Ureter (tissue), 1 donor: ENCODE results near the gene HGD. TPM values are rescaled to one million over a fixed set of nuclear protein-coding genes. Genes with fewer than 3 reads are reported as not detected.
A peak's percentile ranks its signal among the peaks of the same experiment; 100 is the strongest.
"Not testable (repeated sequence)": the region's sequence is repeated elsewhere in the genome, so short reads cannot be mapped to it uniquely, and the experiment has no call there.

Source experiments
- DNase-seq: peaks from one replicate; pipeline ENCODE4 v3.0.0-alpha.2; 2020; ENCODE audit warnings: low spot score
- total RNA-seq: library from RNA; stranded (reverse); gene quantifications from one replicate; pipeline ENCODE4 v1.2.4, GENCODE V29; 2023
- donor health status: DM: yes; HTN: yes; CAD: no.

HGD gene
- total RNA-seq, 1 donor from 2014 or later = 0.36 TPM

GRCh38 chr3:120678984-120679383, 3.1 kb downstream of the HGD start:
- no peak for DNase-seq

DNA sequence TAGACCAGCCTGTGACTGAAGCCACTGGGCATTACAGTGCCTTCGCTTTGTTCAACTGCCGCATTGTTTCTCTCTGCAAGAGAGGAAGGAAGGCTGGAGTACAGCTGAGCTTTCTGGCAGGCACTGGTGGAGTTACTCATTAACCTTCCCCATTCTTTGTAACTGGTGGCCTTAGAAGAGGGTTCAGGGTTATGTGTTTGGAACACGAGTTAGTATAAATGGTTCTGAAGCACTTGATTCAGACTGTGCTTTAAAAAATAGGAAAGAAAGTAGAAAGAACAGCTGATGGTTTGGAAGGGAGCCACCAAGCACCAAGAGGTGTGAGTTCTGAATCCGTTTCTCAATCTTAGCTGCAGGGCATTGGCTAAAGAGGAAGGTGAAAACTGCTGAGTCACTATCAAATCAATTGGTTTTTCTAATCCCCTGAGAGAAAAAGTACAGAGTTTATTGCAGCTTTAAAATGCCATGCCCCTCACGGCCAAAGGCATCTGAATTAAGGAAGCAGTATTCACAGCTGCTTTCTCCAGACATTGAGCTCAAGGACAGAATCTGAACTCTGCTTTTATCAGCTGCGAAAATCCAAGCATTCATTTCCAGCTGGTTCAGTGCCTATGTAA, 3.6 kb downstream of the HGD start:
- peak; percentile 46 for DNase-seq

- DNase-seq = not testable (repeated sequence)
These were observed 4.8 kb downstream of the HGD start for GRCh38 chr3:120677193-120677592.

DNA sequence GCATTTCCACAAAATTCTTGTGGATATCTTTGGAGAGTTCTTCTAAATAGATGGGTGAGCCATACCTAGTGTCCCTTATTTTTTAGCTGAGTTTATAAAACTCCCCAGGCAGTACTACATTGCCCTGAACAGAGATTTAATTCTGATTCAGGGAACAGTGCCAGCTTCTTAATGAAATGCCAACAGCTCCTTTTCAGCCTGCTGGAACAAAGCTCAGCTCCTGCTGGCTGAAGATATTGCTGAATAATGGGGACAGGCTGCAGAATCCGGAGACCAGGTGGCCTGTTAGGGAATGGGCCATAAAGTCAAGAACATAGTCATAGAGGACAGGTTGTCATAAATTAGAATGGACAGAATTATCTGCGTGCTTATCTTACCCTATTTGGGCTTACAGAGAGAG, 8.9 kb downstream of the HGD start:
- DNase-seq = no peak

GRCh38 chr3:120670576-120670975, 11.5 kb downstream of the HGD start:
- no peak for DNase-seq

DNA sequence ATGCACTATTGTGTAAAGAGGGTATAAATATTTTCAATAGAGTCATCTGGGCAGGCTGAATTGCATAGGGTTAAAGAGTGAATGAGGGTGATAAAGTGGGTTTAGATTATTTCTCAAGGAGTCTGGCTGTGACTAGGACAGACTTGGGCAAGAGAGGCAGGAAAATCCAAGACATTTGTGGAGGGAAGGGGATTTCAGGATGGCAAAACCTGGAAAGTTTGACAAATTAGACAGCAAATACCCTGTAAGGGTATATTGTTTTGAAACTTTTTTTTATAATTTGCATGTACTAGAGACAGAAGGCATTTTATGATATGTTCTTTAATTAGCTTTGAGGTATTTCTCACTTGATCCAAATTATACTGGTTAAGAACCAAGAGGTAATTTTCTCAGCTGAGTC, 17.1 kb downstream of the HGD start:
- DNase-seq = no peak

DNA sequence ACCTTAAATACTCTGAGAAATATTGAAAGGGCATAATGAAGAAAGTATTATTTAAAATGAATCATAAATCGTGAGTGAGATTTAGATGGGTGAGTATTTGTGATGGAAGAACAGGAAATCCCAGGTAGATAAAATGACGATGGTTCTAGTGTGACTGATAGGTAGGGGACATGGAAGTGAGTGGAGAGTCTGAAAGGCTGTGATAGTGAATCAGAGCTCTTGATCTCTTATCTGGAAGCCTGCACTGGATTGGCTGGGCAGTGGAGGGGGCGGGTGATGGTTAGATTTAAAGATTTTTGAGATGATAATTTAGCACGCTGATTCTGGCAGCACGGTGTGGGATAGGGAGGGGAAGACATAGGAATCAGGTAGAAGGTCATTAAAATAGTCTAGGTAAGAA, 20.1 kb downstream of the HGD start:
- DNase-seq = no peak

GRCh38 chr3:120661106-120661905, 20.7 kb downstream of the HGD start:
- DNase-seq = no peak

DNA sequence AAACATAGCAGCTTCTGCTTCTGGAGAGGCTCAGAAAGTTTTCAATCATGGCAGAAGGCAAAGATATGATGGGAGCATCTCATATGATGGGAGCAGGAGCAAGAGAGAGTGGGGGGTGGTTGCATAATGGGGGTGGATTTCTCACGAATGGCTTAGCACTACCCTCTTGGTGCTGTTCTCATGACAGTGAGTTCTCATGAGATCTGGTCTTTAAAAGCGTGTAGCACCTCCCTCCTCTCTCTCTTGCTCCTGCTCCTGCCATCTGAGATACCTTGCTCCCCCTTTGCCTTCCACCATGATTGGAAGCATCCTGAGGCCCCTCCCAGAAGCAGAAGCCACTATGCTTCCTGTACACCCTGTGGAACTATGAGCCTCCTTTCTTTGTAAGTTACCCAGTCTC, 22.2 kb downstream of the HGD start:
- DNase-seq = no peak

GRCh38 chr3:120659285-120659684, 22.8 kb downstream of the HGD start:
- no peak for DNase-seq

DNA sequence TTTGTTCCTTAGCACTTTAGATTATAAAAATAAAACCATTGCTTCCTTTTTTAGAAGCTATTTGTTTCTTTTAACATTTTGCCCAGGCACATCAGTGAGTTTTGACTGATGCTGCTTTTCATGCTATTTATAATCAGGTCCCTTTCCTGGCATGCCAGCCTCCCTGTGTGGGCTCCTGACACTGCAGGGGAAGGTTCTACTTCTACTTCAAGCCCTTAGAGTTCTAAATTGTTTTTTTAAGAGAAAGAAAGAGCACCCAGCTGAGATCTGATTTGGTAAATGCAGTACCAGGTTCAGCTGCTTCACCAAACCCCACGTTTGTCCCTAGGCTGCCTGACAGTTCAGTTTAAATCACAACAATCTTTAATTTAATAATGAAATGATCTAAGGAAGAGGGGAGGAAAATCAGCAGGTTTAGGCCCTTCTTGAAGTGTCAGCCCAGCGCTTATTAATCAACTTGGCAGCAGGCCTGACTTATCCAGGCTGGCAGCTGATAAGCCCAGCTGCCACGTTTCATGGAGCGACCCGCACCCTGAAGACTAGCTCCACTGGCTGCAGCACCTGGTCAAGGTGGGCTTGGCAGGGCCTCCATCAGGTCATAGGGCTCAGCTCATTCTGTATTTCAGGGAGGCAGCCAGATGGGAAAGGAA, 29.0 kb downstream of the HGD start:
- no peak for DNase-seq

DNA sequence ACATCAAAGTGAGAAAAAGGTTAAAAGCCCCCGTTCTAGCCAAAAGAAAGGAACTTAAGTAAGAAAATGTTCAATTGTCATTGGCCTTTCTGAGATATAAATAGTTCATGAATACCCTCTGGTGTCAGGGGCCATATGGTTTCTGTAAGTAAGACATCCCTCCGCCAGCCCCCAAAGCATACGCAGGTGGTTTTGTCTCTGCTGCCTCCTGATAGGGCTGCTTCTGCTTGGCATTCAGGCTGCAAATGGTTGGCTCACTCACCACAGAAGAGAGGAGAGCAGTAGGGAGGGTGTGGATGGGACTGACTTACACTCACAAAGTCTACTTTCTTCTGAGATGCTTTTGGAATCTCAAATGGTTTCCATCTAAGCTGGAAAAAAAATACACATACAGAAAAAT, 29.8 kb downstream of the HGD start:
- no peak for DNase-seq

DNA sequence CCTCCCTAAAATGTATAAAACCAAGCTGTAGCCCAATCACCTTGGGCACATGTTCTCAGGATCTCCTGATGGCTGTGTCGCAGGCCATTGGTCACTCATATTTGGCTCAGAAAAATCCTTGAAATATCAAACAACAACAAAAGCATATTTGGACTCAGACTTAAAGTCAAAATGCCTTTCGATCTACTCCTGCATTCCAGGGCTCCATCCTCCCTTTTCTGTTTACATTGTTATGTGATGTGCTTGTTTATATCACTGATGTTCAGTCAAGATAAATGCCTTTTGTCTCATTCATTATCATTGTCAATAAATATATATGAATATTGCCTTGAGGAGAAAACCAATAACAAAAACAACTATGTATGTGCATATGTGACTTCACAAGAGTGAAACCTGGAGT, 31.7 kb downstream of the HGD start:
- DNase-seq = no peak

DNA sequence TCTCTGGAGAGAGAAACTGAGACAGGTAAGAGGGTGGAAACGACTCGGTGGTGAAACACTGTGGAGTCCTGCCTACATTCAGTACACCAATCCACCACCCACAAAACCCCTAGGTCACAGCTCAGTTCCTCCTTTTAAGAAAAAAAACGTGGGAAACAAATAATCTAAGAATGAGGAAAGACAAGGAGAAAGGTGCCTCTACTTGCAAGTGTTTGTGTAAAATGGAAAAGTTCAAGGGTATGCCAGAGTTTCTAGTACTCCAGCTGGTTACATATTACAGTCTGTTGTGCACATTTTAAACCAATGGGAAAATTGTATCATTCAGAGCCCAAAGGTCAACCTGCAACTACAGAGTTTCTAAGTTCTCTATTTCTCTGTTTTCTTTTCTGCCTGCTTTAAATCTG, 32.2 kb downstream of the HGD start:
- no peak for DNase-seq

DNA sequence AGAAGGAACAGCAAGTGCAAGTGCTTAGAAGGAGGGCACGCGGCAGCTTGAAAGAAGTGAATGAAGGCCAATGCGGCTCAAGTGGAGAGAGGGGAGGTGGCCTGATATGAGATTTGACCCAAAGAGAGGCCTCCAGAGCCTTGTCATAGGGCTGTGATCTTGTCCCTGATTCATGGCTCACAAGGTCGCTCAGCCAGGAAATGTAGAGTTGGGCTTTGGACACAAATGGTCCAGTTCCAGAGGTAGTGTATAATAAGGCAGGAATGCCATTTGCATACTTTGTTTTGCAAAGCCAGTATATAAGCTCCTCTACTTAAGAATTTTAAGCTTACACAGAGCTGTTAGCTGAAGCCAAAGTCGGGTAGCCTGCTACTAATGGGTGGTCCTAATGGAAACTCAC, 33.7 kb downstream of the HGD start:
- DNase-seq = no peak

DNA sequence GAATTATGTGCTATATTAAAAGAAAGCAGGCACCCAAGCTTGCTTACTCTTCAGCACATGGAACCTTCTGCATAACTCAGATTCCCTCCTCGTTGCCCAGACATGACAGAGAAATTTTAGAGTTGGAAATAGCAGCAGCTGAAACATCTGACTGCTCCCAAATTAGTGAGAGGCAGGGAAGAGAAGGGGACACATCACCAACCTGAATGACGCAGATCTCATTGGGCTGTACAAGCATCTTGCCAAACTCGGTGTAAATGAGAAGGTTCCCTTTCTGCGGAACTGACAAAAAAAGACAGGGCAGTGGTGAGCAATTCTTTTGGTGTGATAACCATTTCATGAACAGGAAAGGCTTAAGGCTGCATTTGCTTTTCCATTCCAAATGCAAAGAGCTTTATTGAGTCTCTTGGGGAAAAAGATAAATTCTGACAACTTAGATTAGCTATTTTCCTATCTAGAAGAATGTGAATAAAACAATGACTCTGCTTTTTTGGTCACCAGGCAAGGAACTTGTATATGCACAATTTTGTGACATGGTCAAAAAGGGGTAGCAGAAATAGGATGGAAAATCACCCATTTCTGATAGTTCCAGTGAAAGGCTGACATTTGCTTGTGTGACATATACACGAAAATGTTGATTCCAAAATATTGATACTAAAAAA, 35.1 kb downstream of the HGD start:
- DNase-seq = no peak

DNA sequence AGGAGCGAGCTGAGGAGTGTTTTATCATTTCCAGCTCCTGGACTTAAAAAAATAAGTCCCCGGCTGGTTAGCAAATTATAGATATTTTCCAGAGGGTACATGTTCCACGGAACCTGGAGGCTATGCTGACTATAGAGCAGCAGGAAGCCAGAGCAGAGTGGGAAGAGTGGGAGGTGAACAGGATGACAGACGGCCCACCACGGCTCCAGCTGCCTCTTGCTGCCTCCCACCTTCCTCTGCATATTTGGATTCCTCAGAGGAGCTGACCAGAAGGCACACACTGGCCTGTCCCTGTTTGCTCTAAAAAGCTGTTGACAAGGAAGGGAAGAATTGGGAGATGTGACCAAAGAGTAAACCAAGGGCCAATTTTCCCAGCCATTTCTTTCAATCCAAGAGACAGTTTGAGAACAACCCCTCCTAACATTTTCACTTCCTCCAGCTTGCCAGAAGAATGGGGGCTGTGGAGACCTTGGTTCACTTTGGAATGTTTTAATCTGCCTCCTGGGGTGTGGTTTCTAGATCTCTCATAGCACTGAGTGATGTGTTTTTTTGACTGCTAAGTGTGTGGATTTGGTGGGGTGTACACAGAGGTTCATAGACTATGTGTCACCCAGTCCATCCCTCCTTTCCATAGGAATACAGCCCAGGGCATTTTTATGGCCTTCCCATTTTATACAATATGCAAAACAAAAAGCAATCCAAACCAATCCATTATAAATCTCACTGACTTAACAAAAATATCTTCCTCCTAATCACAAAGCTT, 36.8 kb downstream of the HGD start:
- DNase-seq = no peak

GRCh38 chr3:120642368-120642948, 39.6 kb downstream of the HGD start:
- no peak for DNase-seq

GRCh38 chr3:120641696-120642246, 40.3 kb downstream of the HGD start:
- DNase-seq = no peak

DNA sequence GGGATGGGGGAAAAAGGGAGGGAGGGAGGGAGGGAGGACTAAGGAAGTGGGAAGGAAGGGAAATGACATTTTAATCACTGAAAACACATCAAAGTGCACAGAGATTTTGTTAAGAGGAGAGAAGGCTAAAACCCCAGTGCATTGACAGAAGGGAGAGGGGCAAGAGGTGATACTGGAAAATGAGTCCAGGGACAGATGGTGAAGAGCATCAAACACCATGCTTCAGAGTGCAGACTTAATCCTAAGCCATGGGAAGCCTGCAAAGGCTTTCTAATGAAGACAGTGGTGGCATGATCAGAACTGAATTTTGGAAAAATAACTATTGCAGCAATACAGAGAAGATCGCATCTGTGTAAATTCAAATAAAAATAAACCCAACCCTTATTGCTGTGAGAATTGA, 41.8 kb downstream of the HGD start:
- DNase-seq = no peak

DNA sequence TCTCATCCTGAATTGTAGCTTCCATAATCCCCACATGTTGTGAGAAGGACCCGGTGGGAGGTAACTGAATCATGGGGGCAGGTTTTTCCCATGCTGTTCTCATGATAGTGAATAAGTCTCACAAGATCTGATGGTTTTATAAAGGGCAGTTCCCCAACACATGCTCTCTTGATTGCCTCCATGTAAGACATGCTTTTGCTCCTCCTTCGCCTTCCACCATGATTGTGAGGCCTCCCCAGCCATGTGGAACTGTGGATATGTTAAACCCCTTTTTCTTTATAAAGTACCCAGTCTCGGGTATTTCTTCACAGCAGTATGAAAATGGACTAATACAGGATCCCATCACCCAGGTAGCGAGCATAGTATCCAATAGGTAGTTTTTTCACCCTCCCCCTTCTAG, 43.2 kb downstream of the HGD start:
- not testable (repeated sequence) for DNase-seq
